RWPE1 (cell line): Measurements from ENCODE around the gene JTB.
"Not testable (repeated sequence)": the region's sequence is repeated elsewhere in the genome, so short reads cannot be mapped to it uniquely, and the experiment has no call there.

Experiments
- CTCF ChIA-PET: fragments of 350-600 bp; sonication (Branson Sonifier 250); formaldehyde crosslinking; extraction: SDS; loops from one replicate; lab custom pipeline; 2021; lab: Yijun Ruan, JAX
- POLR2A ChIA-PET: fragments of 400-600 bp; formaldehyde crosslinking; extraction: SDS; loops from one replicate; lab custom pipeline; 2020; ENCODE audit warnings: antibody characterized with exemption; ENCODE audit not compliant: low non-redundant PET; lab: Yijun Ruan, JAX
- DNase-seq: peaks from one replicate; pipeline ENCODE4 v3.0.0; 2012; ENCODE audit warnings: low spot score
- H3K27ac ChIP-seq: fragments of 450-650 bp; 2 replicates; pipeline ENCODE4 v1.5.1; 2017
- TF ChIP-seq, protein P1 (sequence below): fragments of 450-650 bp; conservative IDR thresholded peaks from 2 replicates; pipeline ENCODE4 v1.5.1; 2017; ENCODE audit warnings: low read depth, mild to moderate bottlenecking

JTB gene

DNA sequence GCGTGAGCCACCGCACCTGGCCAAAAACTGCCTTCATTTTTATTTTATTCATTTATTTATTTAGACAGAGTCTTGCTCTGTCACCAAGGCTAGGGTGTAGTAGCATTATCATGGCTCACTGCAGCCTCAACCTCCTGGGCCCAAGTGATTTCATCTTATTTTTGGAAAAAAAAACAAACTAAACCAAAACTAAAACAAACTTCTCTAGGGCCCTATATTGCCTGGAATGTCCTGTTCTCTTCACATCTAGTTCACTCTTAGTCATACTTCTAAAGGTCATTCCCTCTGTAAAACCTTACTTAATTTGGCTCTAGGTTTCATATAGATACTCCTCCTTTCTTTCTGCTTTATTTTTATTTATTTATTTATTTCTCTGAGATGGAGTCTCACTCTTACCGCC, 28.7 kb upstream of the JTB start:
- no peak overlapping the region for H3K27ac ChIP-seq

GRCh38 chr1:154000420-154000819, 22.9 kb upstream of the JTB start:
- ChIA-PET CTCF (no interaction called here), POLR2A (no interaction called here)
- DNase-seq: no peak
- no peak overlapping the region for H3K27ac ChIP-seq
- TF ChIP-seq, protein P1, sequence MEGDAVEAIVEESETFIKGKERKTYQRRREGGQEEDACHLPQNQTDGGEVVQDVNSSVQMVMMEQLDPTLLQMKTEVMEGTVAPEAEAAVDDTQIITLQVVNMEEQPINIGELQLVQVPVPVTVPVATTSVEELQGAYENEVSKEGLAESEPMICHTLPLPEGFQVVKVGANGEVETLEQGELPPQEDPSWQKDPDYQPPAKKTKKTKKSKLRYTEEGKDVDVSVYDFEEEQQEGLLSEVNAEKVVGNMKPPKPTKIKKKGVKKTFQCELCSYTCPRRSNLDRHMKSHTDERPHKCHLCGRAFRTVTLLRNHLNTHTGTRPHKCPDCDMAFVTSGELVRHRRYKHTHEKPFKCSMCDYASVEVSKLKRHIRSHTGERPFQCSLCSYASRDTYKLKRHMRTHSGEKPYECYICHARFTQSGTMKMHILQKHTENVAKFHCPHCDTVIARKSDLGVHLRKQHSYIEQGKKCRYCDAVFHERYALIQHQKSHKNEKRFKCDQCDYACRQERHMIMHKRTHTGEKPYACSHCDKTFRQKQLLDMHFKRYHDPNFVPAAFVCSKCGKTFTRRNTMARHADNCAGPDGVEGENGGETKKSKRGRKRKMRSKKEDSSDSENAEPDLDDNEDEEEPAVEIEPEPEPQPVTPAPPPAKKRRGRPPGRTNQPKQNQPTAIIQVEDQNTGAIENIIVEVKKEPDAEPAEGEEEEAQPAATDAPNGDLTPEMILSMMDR: no peak

More for the DNA sequence above, 28.7 kb upstream of the JTB start:
- ChIA-PET POLR2A (no interaction called here), CTCF (interaction anchor here (0.6 kb wide), 1 partner anchor 293 kb away, joined by 3 read pairs; no protein-coding TSS in a partner anchor)
- TF ChIP-seq, protein P1: no peak
- no peak for DNase-seq

GRCh38 chr1:153996882-153997281, 19.4 kb upstream of the JTB start:
- CTCF ChIA-PET, DNase-seq, H3K27ac ChIP-seq, POLR2A ChIA-PET: not testable (repeated sequence)

GRCh38 chr1:153995640-153996039, 18.2 kb upstream of the JTB start:
- TF ChIP-seq, protein P1: no peak
- ChIA-PET POLR2A (no interaction called here), CTCF (no interaction called here)
- DNase-seq: no peak
- no peak overlapping the region for H3K27ac ChIP-seq

- ChIA-PET POLR2A (no interaction called here), CTCF (no interaction called here)
Measured at GRCh38 chr1:153995202-153995601, 17.7 kb upstream of the JTB start.

GRCh38 chr1:153991806-153992205, 14.3 kb upstream of the JTB start:
- no peak overlapping the region for H3K27ac ChIP-seq
- ChIA-PET CTCF (interaction anchor here (0.6 kb wide), 1 partner anchor 194 kb away, joined by 5 read pairs; no protein-coding TSS in a partner anchor), POLR2A (interaction anchor here (0.6 to 1.0 kb wide), 2 partner anchors 25 to 28 kb away, joined by 3 read pairs; no protein-coding TSS in a partner anchor)
- TF ChIP-seq, protein P1: no peak
- no peak for DNase-seq

More at GRCh38 chr1:153995202-153995601, 17.7 kb upstream of the JTB start:
- no peak for DNase-seq
- no peak overlapping the region for H3K27ac ChIP-seq
- TF ChIP-seq, protein P1: no peak

GRCh38 chr1:153991151-153991630, 13.7 kb upstream of the JTB start:
- TF ChIP-seq, protein P1: no peak
- no peak for DNase-seq
- ChIA-PET POLR2A (interaction anchor here (0.6 to 1.5 kb wide), 4 partner anchors 8 to 28 kb away, joined by 3 to 7 read pairs (median 3); no protein-coding TSS in a partner anchor), CTCF (interaction anchor here (0.8 kb wide), 1 partner anchor 170 kb away, joined by 4 read pairs; no protein-coding TSS in a partner anchor)
- H3K27ac ChIP-seq: peak overlapping the region; percentile 80
